HG02840 (cell line): ENCODE data around the gene VOPP1.

Experiments used
- ATAC-seq: cut with Tn5 transposase; IDR thresholded peaks from one replicate; pipeline ENCODE4 v1.9.1; 2021; ENCODE audit warnings: mild to moderate bottlenecking, moderate library complexity, moderate number of reproducible peaks; ENCODE audit not compliant: unreplicated experiment, low FRiP score

VOPP1 gene

GRCh38 chr7:55534916-55535590 is 37.2 kb downstream of the VOPP1 start:
- no peak for ATAC-seq

- ATAC-seq: peak; percentile 69
These were observed 37.9 kb downstream of the VOPP1 start for GRCh38 chr7:55534262-55534915.

- no peak for ATAC-seq
These were observed 38.6 kb downstream of the VOPP1 start for GRCh38 chr7:55533729-55534080.

GRCh38 chr7:55533050-55533728 is 39.1 kb downstream of the VOPP1 start:
- peak; percentile 59 for ATAC-seq

GRCh38 chr7:55532150-55532917 is 40.0 kb downstream of the VOPP1 start:
- ATAC-seq: no peak

GRCh38 chr7:55531536-55531935 is 40.8 kb downstream of the VOPP1 start:
- no peak for ATAC-seq

- ATAC-seq: no peak
These were observed 45.0 kb downstream of the VOPP1 start for GRCh38 chr7:55527307-55527706.

GRCh38 chr7:55526770-55527169 is 45.5 kb downstream of the VOPP1 start:
- peak; percentile 65 for ATAC-seq

GRCh38 chr7:55526329-55526728 is 46.0 kb downstream of the VOPP1 start:
- ATAC-seq: no peak

- no peak for ATAC-seq
These were observed 47.6 kb downstream of the VOPP1 start for GRCh38 chr7:55524558-55525310.

GRCh38 chr7:55523366-55523765 is 48.9 kb downstream of the VOPP1 start:
- ATAC-seq: no peak

- no peak for ATAC-seq
These were observed 50.1 kb downstream of the VOPP1 start for GRCh38 chr7:55521917-55522902.

- ATAC-seq: no peak
These were observed 50.8 kb downstream of the VOPP1 start for GRCh38 chr7:55521512-55521911.

GRCh38 chr7:55520426-55521140 is 51.7 kb downstream of the VOPP1 start:
- no peak for ATAC-seq

- no peak for ATAC-seq
These were observed 53.5 kb downstream of the VOPP1 start for GRCh38 chr7:55518836-55519235.

GRCh38 chr7:55517936-55518689 is 54.2 kb downstream of the VOPP1 start:
- no peak for ATAC-seq

GRCh38 chr7:55517191-55517633 is 55.1 kb downstream of the VOPP1 start:
- ATAC-seq: peak; percentile 59

- ATAC-seq: no peak
These were observed 55.9 kb downstream of the VOPP1 start for GRCh38 chr7:55516409-55516808.
